HCT116 (cell line): ENCODE results near the gene OPN3.

Source experiments
- ATF3 ChIP-seq: IDR thresholded peaks from 2 replicates; pipeline ENCODE4 v1.6.1; 2012
- CBX3 ChIP-seq: IDR thresholded peaks from 2 replicates; pipeline ENCODE4 v1.6.1; 2012; ENCODE audit warnings: low read depth
- CEBPB ChIP-seq: IDR thresholded peaks from 2 replicates; pipeline ENCODE4 v1.6.1; 2012; ENCODE audit warnings: low read depth
- CTCF ChIP-seq, 3 experiments: fragments of 200-600 bp in 1 of 3; sonication (generic) in 1 of 3; IDR thresholded peaks in 2 of 3; conservative IDR thresholded peaks in 1 of 3; 2 replicates each; pipeline ENCODE4 v1.5.1; 2012 to 2017; ENCODE audit warnings: low read depth in 2 of 3, low read length in 2 of 3, antibody characterized with exemption in 1 of 3, borderline replicate concordance in 1 of 3, control low read depth in 1 of 3, mild to moderate bottlenecking in 1 of 3, mixed read lengths in 1 of 3, mixed run types in 1 of 3, moderate library complexity in 1 of 3; ENCODE audit not compliant: insufficient read depth in 1 of 3
- EGR1 ChIP-seq: IDR thresholded peaks from 2 replicates; pipeline ENCODE4 v1.6.1; 2012; ENCODE audit warnings: low read depth
- EZH2 ChIP-seq: fragments of 200-600 bp; sonication (generic); IDR thresholded peaks from 2 replicates; pipeline ENCODE4 v1.6.1; 2017; ENCODE audit warnings: antibody characterized with exemption, mixed run types
- EZH2phosphoT487 ChIP-seq: fragments of 200-600 bp; IDR thresholded peaks from 2 replicates; pipeline ENCODE4 v1.6.1; 2018; ENCODE audit warnings: antibody characterized with exemption, borderline replicate concordance
- MAX ChIP-seq: IDR thresholded peaks from 2 replicates; pipeline ENCODE4 v1.6.1; 2012
- POLR2A ChIP-seq: IDR thresholded peaks from 2 replicates; pipeline ENCODE4 v1.7.0; 2011; ENCODE audit warnings: borderline replicate concordance; ENCODE audit not compliant: insufficient read depth, insufficient read length; ENCODE audit errors: extremely low read depth
- POLR2AphosphoS5 ChIP-seq: IDR thresholded peaks from 2 replicates; pipeline ENCODE4 v1.6.1; 2011; ENCODE audit warnings: mild to moderate bottlenecking, low read depth, low read length, moderate library complexity
- RAD21 ChIP-seq: IDR thresholded peaks from 2 replicates; pipeline ENCODE4 v1.6.1; 2012; ENCODE audit warnings: low read depth, mild to moderate bottlenecking
- REST ChIP-seq: IDR thresholded peaks from 2 replicates; pipeline ENCODE4 v1.6.1; 2012; ENCODE audit warnings: low read depth
- ZBTB33 ChIP-seq: IDR thresholded peaks from 2 replicates; pipeline ENCODE4 v1.6.1; 2011; ENCODE audit warnings: mild to moderate bottlenecking, low read length, moderate library complexity; ENCODE audit not compliant: insufficient replicate concordance; ENCODE audit errors: extremely low read depth
- ZNF274 ChIP-seq: fragments of 200-500 bp; sonication (Bioruptor generic); IDR thresholded peaks from 2 replicates; pipeline ENCODE4 v1.6.1; 2014; ENCODE audit warnings: mild to moderate bottlenecking, low read depth, low read length, inconsistent platforms

GRCh38 chr1:241675983-241676382 is 35.8 kb upstream of the OPN3 start:
- no peak for TF ChIP-seq CEBPB
- no peak for TF ChIP-seq POLR2A
- TF ChIP-seq POLR2AphosphoS5: no peak
- no peak for TF ChIP-seq CTCF (IDR thresholded peaks at IDR 0.05 in 2 of 3, conservative IDR thresholded peaks at IDR 0.05 in 1 of 3; ENCODE audit: borderline replicate concordance in 1 of 3, insufficient read depth in 1 of 3, low read depth in 2 of 3, low read length in 2 of 3)
- TF ChIP-seq ATF3: no peak
- TF ChIP-seq ZNF274: no peak
- no peak for TF ChIP-seq EGR1
- TF ChIP-seq MAX: no peak
- no peak for TF ChIP-seq RAD21
- TF ChIP-seq EZH2: no peak
- TF ChIP-seq EZH2phosphoT487: no peak
- TF ChIP-seq ZBTB33: no peak
- TF ChIP-seq CBX3: no peak
- no peak for TF ChIP-seq REST
